ENCODE data around the gene ANKRD11.
"Not testable (repeated sequence)": the region's sequence is repeated elsewhere in the genome, so short reads cannot be mapped to it uniquely, and the experiment has no call there.

ANKRD11 gene

GRCh38 chr16:89264800-89265550 is 225.4 kb downstream of the ANKRD11 start:
- no peaks in the 10 kb centered on the region for H3K27me3 ChIP-seq (ENCODE audit: low read length)
- H2AFZ ChIP-seq (ENCODE audit: low read depth, low read length, severe bottlenecking): no peak overlapping the region
- H3K9me3 ChIP-seq (ENCODE audit: insufficient read depth, low read length): no peaks in the 10 kb centered on the region
- no peak overlapping the region for H3K27ac ChIP-seq (ENCODE audit: low read depth, low read length)
- 0 out of 2 replicates have a peak, but pooled peaks cover 3% of the 10 kb centered on the region for H3F3A ChIP-seq (ENCODE audit: insufficient read depth)
- H3K9me2 ChIP-seq (replicated peaks; ENCODE audit: insufficient read depth, low read length): no peaks in the 10 kb centered on the region
- H3K9ac ChIP-seq (ENCODE audit: low read length): no peak overlapping the region
- TF ChIP-seq CTCF (IDR thresholded peaks at IDR 0.05; ENCODE audit: insufficient read depth, low read length, poor library complexity, severe bottlenecking) (no peak), EZH2phosphoT487 (conservative IDR thresholded peaks at IDR 0.05; ENCODE audit: low read length) (no peak)
- no peak overlapping the region for H3K4me2 ChIP-seq (ENCODE audit: low read depth, low read length, poor library complexity, severe bottlenecking)
- no peaks in the 10 kb centered on the region for H3K79me2 ChIP-seq (ENCODE audit: insufficient read depth, low read length)
- H3K36me3 ChIP-seq (ENCODE audit: low read length): no peaks in the 10 kb centered on the region
- no peaks in the 10 kb centered on the region for H4K20me1 ChIP-seq (ENCODE audit: low read depth, low read length)
- H3K4me3 ChIP-seq (ENCODE audit: insufficient read depth, low read length, poor library complexity, severe bottlenecking): no peak overlapping the region

DNA sequence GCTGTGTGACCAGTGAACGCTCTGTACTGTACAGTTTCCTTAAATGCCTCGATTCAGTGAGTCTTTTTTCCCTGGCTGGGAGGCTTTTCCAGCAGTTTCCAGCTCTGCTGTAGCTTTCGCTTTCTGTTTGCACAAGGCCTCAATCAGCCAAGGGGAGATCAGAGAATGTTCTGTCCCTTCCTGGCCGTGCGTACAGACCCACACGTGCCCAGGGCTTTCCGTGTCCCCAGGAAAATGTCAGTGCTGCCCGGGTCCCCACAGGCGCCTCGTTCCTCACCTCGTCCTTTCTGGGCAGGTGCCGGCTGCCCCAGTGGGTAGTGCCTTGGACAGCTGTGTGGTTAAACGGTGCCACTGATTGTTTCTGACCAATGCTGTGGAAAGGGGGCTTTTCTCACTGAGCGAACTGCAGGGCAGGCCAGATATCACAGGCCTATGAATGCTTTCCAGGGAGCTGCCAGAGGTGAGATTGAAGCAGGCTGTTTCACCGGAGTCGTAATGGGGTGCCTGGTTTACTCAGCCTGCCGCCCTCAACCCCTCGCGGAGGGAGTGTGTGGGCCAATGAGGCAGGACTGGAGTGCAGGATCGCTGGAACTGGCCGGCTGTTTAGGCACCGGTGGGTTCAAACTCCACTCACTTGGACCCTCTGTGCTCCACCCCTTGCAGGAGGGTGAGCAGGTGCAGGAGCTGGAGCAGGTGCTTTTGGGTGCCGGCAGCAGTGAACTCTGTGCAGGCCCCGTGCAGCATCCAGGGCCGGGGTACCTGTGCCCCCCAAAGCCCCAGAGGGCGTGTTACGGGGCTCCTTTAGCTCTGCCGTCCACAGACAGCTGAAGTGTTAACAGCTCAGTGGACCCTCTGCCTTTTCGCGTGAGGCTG is 228.4 kb downstream of the ANKRD11 start:
- H4K20me1 ChIP-seq (ENCODE audit: low read depth, low read length): no peaks in the 10 kb centered on the region
- 0 out of 2 replicates have a peak, but pooled peaks cover 3% of the 10 kb centered on the region for H3F3A ChIP-seq (ENCODE audit: insufficient read depth)
- H3K79me2 ChIP-seq (ENCODE audit: insufficient read depth, low read length): no peaks in the 10 kb centered on the region
- TF ChIP-seq EZH2phosphoT487 (conservative IDR thresholded peaks at IDR 0.05; ENCODE audit: low read length): no peak
- no peak for TF ChIP-seq CTCF (IDR thresholded peaks at IDR 0.05; ENCODE audit: insufficient read depth, low read length, poor library complexity, severe bottlenecking)
- no peak overlapping the region for H3K4me3 ChIP-seq (ENCODE audit: insufficient read depth, low read length, poor library complexity, severe bottlenecking)
- no peaks in the 10 kb centered on the region for H3K27me3 ChIP-seq (ENCODE audit: low read length)
- H3K4me2 ChIP-seq (ENCODE audit: low read depth, low read length, poor library complexity, severe bottlenecking): no peak overlapping the region
- H3K9me2 ChIP-seq (replicated peaks; ENCODE audit: insufficient read depth, low read length): no peaks in the 10 kb centered on the region
- H3K9me3 ChIP-seq (ENCODE audit: insufficient read depth, low read length): no peaks in the 10 kb centered on the region
- no peak overlapping the region for H3K9ac ChIP-seq (ENCODE audit: low read length)
- H3K27ac ChIP-seq (ENCODE audit: low read depth, low read length): no peak overlapping the region
- no peak overlapping the region for H2AFZ ChIP-seq (ENCODE audit: low read depth, low read length, severe bottlenecking)
- no peaks in the 10 kb centered on the region for H3K36me3 ChIP-seq (ENCODE audit: low read length)

- H3K9ac ChIP-seq (ENCODE audit: low read length); H3K9me3 ChIP-seq (ENCODE audit: insufficient read depth, low read length); H3K27ac ChIP-seq (ENCODE audit: low read depth, low read length); H3K4me3 ChIP-seq (ENCODE audit: insufficient read depth, low read length, poor library complexity, severe bottlenecking); H4K20me1 ChIP-seq (ENCODE audit: low read depth, low read length); H3K27me3 ChIP-seq (ENCODE audit: low read length); H3K79me2 ChIP-seq (ENCODE audit: insufficient read depth, low read length); H3K9me2 ChIP-seq (replicated peaks; ENCODE audit: insufficient read depth, low read length); H3K36me3 ChIP-seq (ENCODE audit: low read length); H3K4me2 ChIP-seq (ENCODE audit: low read depth, low read length, poor library complexity, severe bottlenecking); H2AFZ ChIP-seq (ENCODE audit: low read depth, low read length, severe bottlenecking); H3F3A ChIP-seq (ENCODE audit: insufficient read depth): not testable (repeated sequence)
These were observed 230.5 kb downstream of the ANKRD11 start for GRCh38 chr16:89259901-89260300.

All from SU-DHL-6 (cell line).